DMS53 treated with DMSO at 0.1 percent for 48 hours (cell line): Measurements from ENCODE around the gene SEPHS1.

Experiments used
- DNase-seq: peaks from one replicate; lab custom pipeline; 2025; ENCODE audit not compliant: unreplicated experiment; lab: John Stamatoyannopoulos, UW

The SEPHS1 gene

GRCh38 chr10:13328126-13328525 lies 20.0 kb downstream of the SEPHS1 start:
- no peak for DNase-seq

- DNase-seq, result no peak
Measured at GRCh38 chr10:13327534-13327933, 20.6 kb downstream of the SEPHS1 start.

GRCh38 chr10:13322615-13323148 lies 25.4 kb downstream of the SEPHS1 start:
- no peak for DNase-seq

- no peak for DNase-seq
Measured at GRCh38 chr10:13321576-13321975, 26.5 kb downstream of the SEPHS1 start.

GRCh38 chr10:13319166-13319565 lies 28.9 kb downstream of the SEPHS1 start:
- DNase-seq, result no peak

- DNase-seq, result no peak
Measured at GRCh38 chr10:13317474-13317873, 30.6 kb downstream of the SEPHS1 start.

DNA sequence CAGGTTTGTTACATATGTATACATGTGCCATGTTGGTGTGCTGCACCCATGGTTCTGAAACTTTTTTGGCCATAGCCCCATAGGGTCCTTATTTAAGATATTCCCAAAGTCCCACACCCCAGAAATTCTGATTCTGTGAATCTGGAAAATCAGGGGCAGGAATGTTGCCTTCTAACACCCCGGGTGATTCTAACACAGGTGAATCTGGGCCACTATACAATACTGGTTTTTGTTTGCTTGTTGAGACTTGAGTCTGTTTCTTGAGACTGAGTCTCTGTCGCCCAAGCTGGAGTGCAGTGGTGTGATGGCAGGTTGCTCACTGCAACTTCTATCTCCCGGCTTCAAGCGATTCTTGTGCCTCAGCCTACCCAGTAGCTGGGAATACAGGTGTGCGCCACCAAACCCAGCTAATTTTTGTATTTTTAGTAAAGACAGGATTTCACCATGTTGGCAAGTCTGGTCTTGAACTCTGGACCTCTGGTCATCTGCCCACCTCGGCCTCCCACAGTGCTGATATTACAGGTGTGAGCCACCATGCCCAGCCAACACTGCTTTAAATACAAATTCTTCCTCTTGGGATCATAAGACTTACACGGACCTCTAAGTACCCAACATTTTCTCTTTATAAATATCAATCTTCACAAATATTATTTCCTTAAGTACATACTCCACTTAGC lies 31.3 kb downstream of the SEPHS1 start:
- no peak for DNase-seq

GRCh38 chr10:13315361-13315760 lies 32.7 kb downstream of the SEPHS1 start:
- no peak for DNase-seq

DNA sequence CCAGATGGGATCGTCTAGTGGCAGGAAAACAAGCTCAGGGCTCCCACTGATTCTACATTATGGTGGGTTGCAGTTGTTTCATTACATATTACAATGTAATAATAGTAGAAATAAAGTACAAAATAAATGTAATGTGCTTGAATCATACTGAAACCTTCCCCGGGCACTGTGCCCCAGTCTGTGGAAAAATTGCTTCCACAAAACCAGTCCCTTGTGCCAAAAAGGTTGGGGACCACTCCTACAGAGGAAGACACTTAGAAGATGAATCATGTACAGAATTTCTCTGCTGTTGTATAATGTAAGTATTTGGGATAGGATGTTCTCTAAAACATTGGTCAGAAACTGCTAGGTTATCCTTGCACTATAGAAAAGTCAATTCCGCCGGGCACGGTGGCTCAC lies 36.9 kb downstream of the SEPHS1 start:
- no peak for DNase-seq

DNA sequence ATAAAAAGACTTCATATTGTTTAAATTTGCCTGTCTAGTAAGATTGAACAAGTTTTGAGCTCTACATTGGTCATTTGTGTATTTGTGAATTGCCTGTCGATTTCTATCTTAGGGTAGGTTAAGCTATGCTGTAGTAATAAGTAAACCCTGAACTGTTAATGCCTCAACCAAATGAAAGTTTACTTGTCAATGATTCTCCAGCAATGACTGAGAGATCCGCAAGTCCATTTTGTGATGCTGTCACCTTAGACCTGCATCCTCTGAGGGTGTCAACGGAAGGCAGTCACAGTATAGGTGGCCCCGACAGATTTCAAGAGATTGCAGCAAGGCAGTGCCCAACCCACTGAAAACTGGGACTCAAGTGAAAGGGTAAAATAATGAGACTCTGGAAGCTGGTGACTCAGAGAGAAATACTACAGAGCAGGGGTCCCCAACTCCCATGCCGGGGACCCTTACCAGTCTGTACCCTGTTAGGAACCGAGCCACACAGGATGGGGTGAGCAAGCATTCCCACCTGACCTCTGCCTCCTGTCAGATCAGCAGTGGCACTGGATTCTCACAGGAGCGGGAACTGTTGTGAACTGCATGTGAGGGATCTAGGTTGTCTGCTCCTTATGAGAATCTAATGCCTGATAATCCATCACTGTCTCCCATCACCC lies 37.4 kb downstream of the SEPHS1 start:
- DNase-seq, result no peak

GRCh38 chr10:13309792-13310191 lies 38.3 kb downstream of the SEPHS1 start:
- no peak for DNase-seq

- DNase-seq, result no peak
Measured at GRCh38 chr10:13308096-13308495, 40.0 kb downstream of the SEPHS1 start.

DNA sequence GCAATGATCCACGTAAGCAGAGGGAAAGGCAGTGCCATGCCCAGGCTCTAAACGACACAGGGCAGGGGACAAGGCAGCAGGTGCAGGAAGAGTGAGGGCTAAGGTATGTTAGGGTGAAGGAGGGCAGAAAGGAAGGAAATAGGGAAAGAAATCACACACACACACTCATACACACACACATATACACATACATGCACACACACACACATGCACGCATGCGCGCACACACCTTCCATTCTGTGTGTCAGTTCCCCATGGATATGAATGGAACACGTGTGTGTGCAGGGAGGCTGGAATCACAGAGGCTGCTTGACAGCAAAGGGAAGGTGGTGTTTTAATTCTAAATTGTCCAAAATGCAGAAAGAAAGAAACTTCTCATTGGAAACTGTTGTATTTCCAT lies 42.0 kb downstream of the SEPHS1 start:
- no peak for DNase-seq

GRCh38 chr10:13302821-13303555 lies 45.1 kb downstream of the SEPHS1 start:
- no peak for DNase-seq

DNA sequence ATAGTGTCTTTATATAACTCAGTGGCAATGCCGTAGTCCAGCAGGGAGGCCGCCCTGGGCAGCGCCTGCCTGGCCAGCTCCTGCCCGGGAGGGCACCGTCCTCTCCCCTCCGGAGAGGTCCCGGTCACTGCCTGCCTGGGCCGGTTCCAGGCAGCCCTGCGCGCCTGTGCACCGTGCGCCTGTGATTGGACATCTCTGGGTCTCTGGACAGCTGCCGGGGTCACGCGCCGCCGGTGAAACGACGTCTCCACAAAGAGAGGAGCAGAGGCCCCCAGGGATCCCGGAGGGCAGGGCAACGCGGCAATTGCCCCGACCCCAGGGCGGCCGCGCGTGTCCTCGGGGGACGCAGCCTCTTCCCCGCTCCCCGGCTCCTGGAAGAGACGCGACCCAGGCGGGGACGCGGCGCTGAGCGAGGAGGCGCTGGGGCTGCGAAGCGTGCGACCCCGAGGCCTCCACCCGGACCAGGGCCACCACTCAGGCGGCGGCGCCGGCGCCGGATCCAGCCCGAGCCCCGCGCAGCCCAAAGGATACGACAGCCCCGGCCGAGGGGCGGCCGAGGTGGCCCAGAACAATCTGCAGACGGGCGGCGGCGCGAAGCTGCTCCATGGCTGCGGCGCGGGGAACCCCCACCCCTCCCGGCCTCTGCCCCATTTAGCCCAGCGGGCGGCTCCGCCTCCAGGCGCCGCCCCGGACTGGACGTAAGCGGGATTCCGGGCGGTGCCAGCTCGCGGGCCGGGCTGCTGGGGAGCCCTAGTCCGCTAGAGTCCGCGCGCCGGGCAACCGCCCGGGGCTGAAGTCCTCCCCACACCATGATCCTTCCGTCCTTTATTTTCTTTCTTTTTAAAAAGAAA lies 48.4 kb downstream of the SEPHS1 start, which contains the start of gene PHYH:
Gene PHYH, minus strand, starts transcription at position 628 of the 851 bp plus-strand sequence. Its CDS starts 22 bp downstream, at position 606.
- DNase-seq, result peak; percentile 80

- DNase-seq, result no peak
Measured at GRCh38 chr10:13298748-13299436, 49.2 kb downstream of the SEPHS1 start.

DNA sequence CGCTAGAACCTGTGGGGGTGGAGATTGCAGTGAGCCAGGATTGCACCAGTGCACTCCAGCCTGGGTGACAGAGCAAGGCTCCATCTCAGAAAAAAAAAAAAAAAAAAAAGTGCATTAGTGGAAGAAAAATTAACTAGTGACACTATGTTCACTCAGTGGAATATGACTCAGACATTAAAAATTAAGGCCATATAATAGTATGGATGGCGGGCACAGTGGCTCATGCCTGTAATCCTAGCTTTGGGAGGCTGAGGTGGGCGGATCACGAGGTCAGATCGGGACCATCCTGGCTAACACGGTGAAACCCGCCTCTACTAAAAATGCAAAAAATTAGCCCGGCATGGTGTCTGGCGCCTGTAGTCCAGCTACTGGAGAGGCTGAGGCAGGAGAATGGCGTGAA lies 51.6 kb downstream of the SEPHS1 start:
- no peak for DNase-seq

DNA sequence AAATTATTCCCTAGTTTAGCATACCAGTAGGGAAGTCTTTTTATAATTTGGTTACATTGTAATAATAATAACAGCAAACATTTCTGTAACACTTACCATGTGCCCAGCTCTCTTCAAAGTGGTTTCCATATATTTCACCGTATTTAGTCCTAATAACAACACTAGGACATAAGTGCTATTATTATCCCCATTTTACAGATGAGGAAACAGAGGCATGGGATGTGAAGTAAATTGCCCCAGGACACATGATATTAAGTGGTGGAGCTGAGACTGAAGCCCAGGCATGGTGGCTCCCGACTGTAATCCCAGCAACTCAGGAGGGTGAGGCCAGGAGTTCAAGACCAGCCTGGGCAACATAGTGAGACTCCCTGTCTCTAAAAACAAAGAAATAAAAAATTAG lies 53.3 kb downstream of the SEPHS1 start:
- DNase-seq, result no peak

DNA sequence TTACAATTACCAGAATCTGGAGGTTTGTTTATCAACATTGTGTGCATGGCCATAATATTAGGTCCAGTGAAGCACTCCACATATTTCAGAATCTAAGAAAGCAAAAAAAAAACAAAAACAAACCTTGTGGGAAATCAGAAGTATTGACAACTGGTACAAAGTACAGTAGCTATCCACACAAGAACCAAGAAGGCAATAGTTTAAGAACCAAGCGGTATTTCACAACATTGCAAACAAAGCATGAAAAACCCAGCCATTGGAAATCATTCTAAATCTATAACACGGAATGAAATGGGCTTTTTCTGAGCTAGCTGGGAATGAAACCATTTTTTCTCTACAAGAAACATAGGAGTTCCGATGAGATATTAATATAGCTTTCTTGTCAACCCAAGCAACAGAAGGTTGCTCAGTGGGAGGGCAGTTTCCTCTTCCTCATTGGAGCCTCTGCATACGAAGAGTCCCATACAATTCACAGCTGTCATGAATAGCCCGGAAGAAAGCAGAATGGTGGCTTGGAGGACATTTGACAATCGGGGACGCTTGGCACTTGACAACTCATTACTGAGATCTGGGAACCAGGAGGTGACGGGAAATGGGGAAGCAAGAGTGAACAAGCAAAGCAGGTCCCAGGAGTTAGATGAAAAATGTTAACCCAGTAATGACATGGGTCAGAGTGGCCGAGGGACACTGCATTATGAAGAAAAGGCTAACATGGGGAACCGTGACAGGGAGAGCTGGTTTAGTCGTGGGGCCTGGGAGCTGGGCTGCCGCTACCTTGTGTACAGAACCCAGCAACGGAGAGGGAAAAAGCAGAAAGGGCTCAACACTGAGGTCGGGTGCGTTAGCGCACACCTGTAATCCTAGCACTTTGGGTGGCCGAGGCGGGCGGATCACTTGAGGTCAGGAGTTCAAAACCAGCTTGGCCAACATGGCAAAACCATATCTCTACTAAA lies 56.0 kb downstream of the SEPHS1 start:
- no peak for DNase-seq
